ENCODE results near the gene SOX11.

The SOX11 gene

DNA sequence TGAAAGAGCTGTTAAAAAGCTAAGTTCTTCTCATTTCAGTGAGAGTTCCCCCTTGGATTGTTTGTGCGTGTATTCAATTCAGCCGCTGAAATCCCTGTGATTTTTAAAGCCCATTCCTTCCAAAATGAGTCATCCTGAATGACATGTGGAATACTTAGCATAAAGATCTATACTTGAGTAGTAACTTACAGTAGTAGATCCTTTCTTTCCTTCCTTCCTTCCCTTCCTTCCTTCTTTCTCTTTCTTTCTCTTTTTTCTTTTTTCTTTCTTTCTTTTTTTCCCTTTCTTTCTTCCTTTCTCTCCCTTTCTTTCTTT, 18.2 kb upstream of the SOX11 start:
- Histone ChIP-seq H3K36me3 (no peaks in the 10 kb centered on the region), H3K4me3 (ENCODE audit: low read depth in 1 of 2, low read length in 1 of 2) (no peak overlapping the region), H3K9me3 (no peaks in the 10 kb centered on the region), H3K27me3 (peaks cover 37% of the 10 kb centered on the region), H3K27ac (no peak overlapping the region), H3K4me1 (ENCODE audit: control insufficient read depth in 1 of 2, insufficient read depth in 1 of 2, low read depth in 1 of 2, low read length in 1 of 2) (no peaks in the 10 kb centered on the region)
- TF ChIP-seq, protein P1, sequence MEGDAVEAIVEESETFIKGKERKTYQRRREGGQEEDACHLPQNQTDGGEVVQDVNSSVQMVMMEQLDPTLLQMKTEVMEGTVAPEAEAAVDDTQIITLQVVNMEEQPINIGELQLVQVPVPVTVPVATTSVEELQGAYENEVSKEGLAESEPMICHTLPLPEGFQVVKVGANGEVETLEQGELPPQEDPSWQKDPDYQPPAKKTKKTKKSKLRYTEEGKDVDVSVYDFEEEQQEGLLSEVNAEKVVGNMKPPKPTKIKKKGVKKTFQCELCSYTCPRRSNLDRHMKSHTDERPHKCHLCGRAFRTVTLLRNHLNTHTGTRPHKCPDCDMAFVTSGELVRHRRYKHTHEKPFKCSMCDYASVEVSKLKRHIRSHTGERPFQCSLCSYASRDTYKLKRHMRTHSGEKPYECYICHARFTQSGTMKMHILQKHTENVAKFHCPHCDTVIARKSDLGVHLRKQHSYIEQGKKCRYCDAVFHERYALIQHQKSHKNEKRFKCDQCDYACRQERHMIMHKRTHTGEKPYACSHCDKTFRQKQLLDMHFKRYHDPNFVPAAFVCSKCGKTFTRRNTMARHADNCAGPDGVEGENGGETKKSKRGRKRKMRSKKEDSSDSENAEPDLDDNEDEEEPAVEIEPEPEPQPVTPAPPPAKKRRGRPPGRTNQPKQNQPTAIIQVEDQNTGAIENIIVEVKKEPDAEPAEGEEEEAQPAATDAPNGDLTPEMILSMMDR (IDR thresholded peaks at IDR 0.05): no peak

DNA sequence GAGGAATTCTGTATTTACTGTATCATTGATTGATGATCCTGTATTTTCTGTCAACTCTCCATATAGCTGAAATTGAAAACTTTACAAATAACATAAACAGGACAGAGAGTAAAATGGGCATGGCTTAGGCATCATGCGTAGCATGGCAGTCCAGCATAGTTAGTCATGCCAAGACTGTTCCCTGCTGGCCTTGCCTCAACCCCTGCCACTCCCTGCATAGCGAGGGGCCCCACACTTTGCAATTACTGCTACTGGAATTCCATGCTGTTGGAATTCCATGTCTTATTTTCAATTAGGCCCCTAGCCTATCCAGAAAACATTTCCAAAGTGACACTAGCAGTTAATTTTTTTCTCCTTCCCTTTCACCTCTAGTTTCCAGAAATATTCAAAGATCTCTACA, 15.1 kb upstream of the SOX11 start:
- no peak overlapping the region for H3K4me3 ChIP-seq (ENCODE audit: low read depth in 1 of 2, low read length in 1 of 2)
- H3K27ac ChIP-seq: no peak overlapping the region
- H3K36me3 ChIP-seq: no peaks in the 10 kb centered on the region
- peaks cover 32% of the 10 kb centered on the region for H3K27me3 ChIP-seq
- no peaks in the 10 kb centered on the region for H3K4me1 ChIP-seq (ENCODE audit: control insufficient read depth in 1 of 2, insufficient read depth in 1 of 2, low read depth in 1 of 2, low read length in 1 of 2)
- TF ChIP-seq, protein P1 (IDR thresholded peaks at IDR 0.05): no peak
- H3K9me3 ChIP-seq: no peaks in the 10 kb centered on the region

DNA sequence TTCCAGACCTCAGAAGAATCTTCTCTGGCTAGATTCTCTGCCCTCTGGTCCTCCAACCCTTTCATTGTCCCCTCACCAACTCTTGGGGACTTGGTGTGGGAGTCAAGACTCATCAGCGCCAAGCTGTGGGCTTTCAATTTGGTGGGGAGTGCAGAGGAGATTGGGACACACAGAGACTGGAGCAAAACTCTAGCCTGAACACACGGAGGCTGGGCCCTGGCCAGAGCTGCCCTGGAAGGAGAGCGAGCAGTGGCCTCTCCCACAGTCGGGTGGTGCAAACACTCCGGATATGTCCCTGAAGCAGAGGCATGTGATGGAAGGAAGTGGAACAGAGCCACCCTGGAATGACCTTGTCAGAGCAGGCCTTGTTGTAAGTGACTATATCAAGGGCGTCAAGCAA, 8.7 kb upstream of the SOX11 start:
- peaks cover 10% of the 10 kb centered on the region for H3K27me3 ChIP-seq

DNA sequence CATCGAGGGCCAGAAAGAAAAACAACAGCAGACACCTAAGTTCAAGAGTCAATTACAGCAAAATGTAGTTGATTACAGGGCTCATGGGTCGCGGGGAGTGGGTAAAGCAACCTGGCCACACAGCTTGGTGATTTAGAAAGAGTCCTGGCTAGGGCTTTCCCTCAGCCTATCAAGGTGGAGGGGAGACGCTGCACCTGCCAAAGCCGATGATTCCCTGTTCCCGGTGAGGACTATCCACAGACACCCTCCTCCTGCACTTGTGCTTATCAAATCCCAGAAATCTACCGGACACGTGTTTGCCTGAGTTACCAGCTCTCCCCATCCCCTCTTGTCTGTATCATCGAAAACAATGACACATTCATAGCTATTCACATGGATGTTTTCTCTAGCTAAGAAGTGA, 7.0 kb upstream of the SOX11 start:
- H3K27ac ChIP-seq: no peak overlapping the region
- no peaks in the 10 kb centered on the region for H3K9me3 ChIP-seq
- no peaks in the 10 kb centered on the region for H3K36me3 ChIP-seq
- H3K4me1 ChIP-seq (ENCODE audit: control insufficient read depth in 1 of 2, insufficient read depth in 1 of 2, low read depth in 1 of 2, low read length in 1 of 2): no peaks in the 10 kb centered on the region
- TF ChIP-seq, protein P1 (IDR thresholded peaks at IDR 0.05): no peak
- peaks cover 27% of the 10 kb centered on the region for H3K27me3 ChIP-seq
- no peak overlapping the region for H3K4me3 ChIP-seq (ENCODE audit: low read depth in 1 of 2, low read length in 1 of 2)

More for the DNA sequence above, 8.7 kb upstream of the SOX11 start:
- Histone ChIP-seq H3K36me3 (no peaks in the 10 kb centered on the region), H3K4me3 (ENCODE audit: low read depth in 1 of 2, low read length in 1 of 2) (no peak overlapping the region), H3K27ac (no peak overlapping the region), H3K4me1 (ENCODE audit: control insufficient read depth in 1 of 2, insufficient read depth in 1 of 2, low read depth in 1 of 2, low read length in 1 of 2) (no peaks in the 10 kb centered on the region), H3K9me3 (no peaks in the 10 kb centered on the region)
- TF ChIP-seq, protein P1 (IDR thresholded peaks at IDR 0.05): no peak

DNA sequence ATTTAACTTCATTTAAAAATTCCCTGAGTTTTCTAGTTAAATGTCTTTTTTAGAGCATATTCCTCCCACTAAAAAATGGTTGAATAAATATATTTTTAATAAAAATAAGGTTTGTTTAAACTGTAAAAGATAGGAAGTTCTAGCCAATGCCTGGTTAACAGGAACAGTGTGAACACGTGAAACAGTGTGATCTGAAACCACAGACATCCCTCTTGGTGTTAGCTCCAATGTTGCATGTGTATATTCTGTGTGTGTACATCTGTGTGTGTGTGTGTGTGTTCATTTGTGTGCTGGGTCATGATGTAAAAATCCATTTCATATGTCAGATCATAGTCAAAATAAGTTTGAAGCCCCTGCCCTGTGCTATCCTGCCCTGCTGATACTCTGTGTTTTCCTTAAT, 6.1 kb upstream of the SOX11 start:
- H3K27me3 ChIP-seq: peaks cover 36% of the 10 kb centered on the region
- H3K36me3 ChIP-seq: no peaks in the 10 kb centered on the region
- no peaks in the 10 kb centered on the region for H3K4me1 ChIP-seq (ENCODE audit: control insufficient read depth in 1 of 2, insufficient read depth in 1 of 2, low read depth in 1 of 2, low read length in 1 of 2)
- H3K27ac ChIP-seq: no peak overlapping the region
- TF ChIP-seq, protein P1 (IDR thresholded peaks at IDR 0.05): no peak
- H3K4me3 ChIP-seq (ENCODE audit: low read depth in 1 of 2, low read length in 1 of 2): no peak overlapping the region
- H3K9me3 ChIP-seq: no peaks in the 10 kb centered on the region

DNA sequence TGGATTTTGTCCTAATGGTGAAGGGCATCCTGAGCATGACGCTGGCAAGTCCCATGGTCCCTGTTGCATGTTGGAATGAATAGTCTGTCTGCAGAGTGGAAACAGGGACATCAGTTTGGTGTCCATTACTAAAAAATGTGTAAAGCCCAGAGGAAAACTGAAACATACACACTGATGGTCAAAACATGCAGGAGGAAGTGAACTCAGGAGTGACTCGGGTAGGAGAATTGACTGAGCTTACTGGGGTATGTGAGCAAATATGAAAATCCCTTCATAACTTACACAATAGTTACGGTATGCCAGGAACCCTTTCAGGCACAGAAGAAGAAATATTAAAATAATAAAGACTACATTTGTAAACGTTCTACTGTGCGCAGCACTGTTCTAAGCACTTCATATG, 5.6 kb upstream of the SOX11 start:
- H3K36me3 ChIP-seq: no peaks in the 10 kb centered on the region
- H3K4me3 ChIP-seq (ENCODE audit: low read depth in 1 of 2, low read length in 1 of 2): no peak overlapping the region
- no peaks in the 10 kb centered on the region for H3K9me3 ChIP-seq
- H3K27ac ChIP-seq: no peak overlapping the region
- TF ChIP-seq, protein P1 (IDR thresholded peaks at IDR 0.05): no peak
- H3K27me3 ChIP-seq: peaks cover 40% of the 10 kb centered on the region
- no peaks in the 10 kb centered on the region for H3K4me1 ChIP-seq (ENCODE audit: control insufficient read depth in 1 of 2, insufficient read depth in 1 of 2, low read depth in 1 of 2, low read length in 1 of 2)

Data from neutrophil (primary cell).